Esophagus muscularis mucosa (tissue), 4 donors: ENCODE measurements around the gene CHKA. TPM values are rescaled to one million over a fixed set of nuclear protein-coding genes. Genes with fewer than 3 reads are reported as not detected.

Source experiments
- DNase-seq: peaks from one replicate; pipeline ENCODE4 v3.0.0-alpha.2; 2017; ENCODE audit errors: extremely low spot score
- H3K27ac ChIP-seq, 4 donors: fragments of 200-600 bp; sonication (generic); replicated peaks in 1 of 4; 1 replicate in 3 of 4; 2 replicates in 1 of 4; pipeline ENCODE4 v1.5.1; 2016 to 2019; ENCODE audit warnings: mild to moderate bottlenecking in 1 of 4
- H3K27me3 ChIP-seq, 4 donors: fragments of 200-600 bp; sonication (generic); one replicate each; pipeline versions ENCODE4 v1.5.1 to v1.6.0; 2016 to 2019
- H3K36me3 ChIP-seq, 4 donors: fragments of 200-600 bp; sonication (generic); one replicate each; pipeline ENCODE4 v1.5.1; 2016 to 2019
- H3K4me1 ChIP-seq, 4 donors: fragments of 200-600 bp; sonication (generic); one replicate each; pipeline ENCODE4 v1.5.1; 2016 to 2019
- H3K4me3 ChIP-seq, 4 donors: fragments of 200-600 bp; sonication (generic); 1 replicate in 2 of 4; 2 replicates in 2 of 4; pipeline ENCODE4 v1.5.1; 2016 to 2019; ENCODE audit warnings: mild to moderate bottlenecking in 4 of 4, moderate library complexity in 1 of 4
- H3K9me3 ChIP-seq, 4 donors: fragments of 200-600 bp; sonication (generic); 1 replicate in 3 of 4; 2 replicates in 1 of 4; pipeline ENCODE4 v1.5.1; 2016 to 2019
- CTCF ChIP-seq, 3 experiments: fragments of 200-600 bp in 2 of 3; fragments of 450-650 bp in 1 of 3; sonication (generic) in 2 of 3; IDR thresholded peaks; one replicate each; pipeline ENCODE4 v1.5.1; 2017 to 2019; ENCODE audit warnings: antibody characterized with exemption in 3 of 3, mild to moderate bottlenecking in 2 of 3, moderate library complexity in 1 of 3
- EP300 ChIP-seq: sonication (generic); formaldehyde crosslinking; IDR thresholded peaks from one replicate; pipeline ENCODE4 v1.6.1; 2017; ENCODE audit warnings: antibody characterized with exemption
- POLR2A ChIP-seq: fragments of 450-650 bp; IDR thresholded peaks from one replicate; pipeline ENCODE4 v1.6.1; 2017; ENCODE audit warnings: antibody characterized with exemption, moderate library complexity, mild to moderate bottlenecking, low read depth
- POLR2AphosphoS5 ChIP-seq, 2 donors: sonication (generic); formaldehyde crosslinking; IDR thresholded peaks; one replicate each; pipeline ENCODE4 v1.6.1; 2017; ENCODE audit warnings: antibody characterized with exemption in 2 of 2
- WGBS: methylation state at CpG from one replicate; pipeline ENCODE4 v1.1.5; 2018; 5-methylcytosine and 5-hydroxymethylcytosine counted together
- intact Hi-C: fragments of 100-400 bp; cut with DNase I; formaldehyde crosslinking; loops from one replicate; pipeline ENCODE4 v1.15.1; 2023
- total RNA-seq, 4 donors: library from RNA; depleted of rRNA; stranded (reverse); fragments of >200 nt; gene quantifications; one replicate each; pipeline versions ENCODE4 v1.1.0 to v1.2.1, GENCODE V29; 2016

CHKA gene
- total RNA-seq, 4 donors from 2014 or later = 13.8 to 20.3 (median 18.3) TPM

- TF ChIP-seq POLR2A (no peak), POLR2AphosphoS5 (IDR thresholded peaks at IDR 0.05) (no peak), CTCF (IDR thresholded peaks at IDR 0.05) (no peak), EP300 (no peak)
- Histone ChIP-seq H3K4me1 (peaks cover 0 to 7% (median 6%) of the 10 kb centered on the region in 4 donors), H3K4me3 (no peak overlapping the region), H3K9me3 (no peaks in the 10 kb centered on the region), H3K27ac (no peak overlapping the region), H3K36me3 (no peaks in the 10 kb centered on the region), H3K27me3 (no peaks in the 10 kb centered on the region)
- 57% methylated on average over 5 of the region's 5 CpGs for WGBS
- no peak for DNase-seq
- intact Hi-C loops = no loop called here
Measured at GRCh38 chr11:68137833-68138232, 16.6 kb upstream of the CHKA start.

GRCh38 chr11:68136866-68137265, 15.7 kb upstream of the CHKA start:
- TF ChIP-seq POLR2AphosphoS5 (IDR thresholded peaks at IDR 0.05) (no peak), CTCF (IDR thresholded peaks at IDR 0.05) (no peak), EP300 (no peak), POLR2A (no peak)
- no peak overlapping the region for H3K27ac ChIP-seq
- no peak for DNase-seq
- no peaks in the 10 kb centered on the region for H3K27me3 ChIP-seq
- no peaks in the 10 kb centered on the region for H3K9me3 ChIP-seq
- H3K4me3 ChIP-seq = no peak overlapping the region
- peaks cover 0 to 7% (median 6%) of the 10 kb centered on the region in 4 donors for H3K4me1 ChIP-seq
- intact Hi-C loops = no loop called here
- WGBS = 92% methylated on average over 8 of the region's 8 CpGs
- H3K36me3 ChIP-seq = no peaks in the 10 kb centered on the region

GRCh38 chr11:68135161-68135560, 14.0 kb upstream of the CHKA start:
- intact Hi-C loops = no loop called here
- Histone ChIP-seq H3K36me3 (no peaks in the 10 kb centered on the region), H3K27me3 (no peaks in the 10 kb centered on the region), H3K4me3 (no peak overlapping the region), H3K27ac (no peak overlapping the region), H3K9me3 (no peaks in the 10 kb centered on the region), H3K4me1 (peaks cover 0 to 7% (median 3%) of the 10 kb centered on the region in 4 donors)
- 93% methylated on average over 3 of the region's 3 CpGs for WGBS
- no peak for TF ChIP-seq EP300
- TF ChIP-seq CTCF (IDR thresholded peaks at IDR 0.05) = no peak
- TF ChIP-seq POLR2AphosphoS5 (IDR thresholded peaks at IDR 0.05) = no peak
- no peak for TF ChIP-seq POLR2A
- no peak for DNase-seq

- 98% methylated on average over 2 of the region's 2 CpGs for WGBS
- intact Hi-C loops = no loop called here
Measured at GRCh38 chr11:68133761-68134160, 12.6 kb upstream of the CHKA start.

More at GRCh38 chr11:68133761-68134160, 12.6 kb upstream of the CHKA start:
- no peak for TF ChIP-seq EP300
- TF ChIP-seq CTCF (IDR thresholded peaks at IDR 0.05) = no peak
- TF ChIP-seq POLR2AphosphoS5 (IDR thresholded peaks at IDR 0.05) = no peak
- TF ChIP-seq POLR2A = no peak
- no peak overlapping the region for H3K27ac ChIP-seq
- H3K4me1 ChIP-seq = peaks cover 4 to 13% (median 8%) of the 10 kb centered on the region in 4 donors
- H3K27me3 ChIP-seq = no peaks in the 10 kb centered on the region
- no peaks in the 10 kb centered on the region for H3K9me3 ChIP-seq
- H3K36me3 ChIP-seq = no peaks in the 10 kb centered on the region
- H3K4me3 ChIP-seq = no peak overlapping the region
- no peak for DNase-seq
